ENCODE measurements around the gene NKAIN4. TPM values are rescaled to one million over a fixed set of nuclear protein-coding genes. Genes with fewer than 3 reads are reported as not detected.

The NKAIN4 gene
- total and polyA plus RNA-seq, 2 donors from 2014 or later = 29.7 to 107 TPM

- no peak for DNase-seq
- Histone ChIP-seq H3K4me1 (ENCODE audit: control insufficient read depth in 2 of 3, insufficient read depth in 2 of 3, low read depth in 1 of 3, low read length in 3 of 3) (no peaks in the 10 kb centered on the region), H3K36me3 (ENCODE audit: control insufficient read depth in 2 of 3, insufficient read depth in 3 of 3, low read length in 3 of 3) (peaks cover 0 to 10% (median 7%) of the 10 kb centered on the region in 3 donors), H3K9me3 (ENCODE audit: control insufficient read depth in 2 of 3, insufficient read depth in 1 of 3, low read length in 3 of 3) (no peaks in the 10 kb centered on the region), H3K27ac (ENCODE audit: low read depth in 2 of 2, low read length in 2 of 2) (no peak overlapping the region), H3K4me3 (ENCODE audit: low read length in 3 of 3) (no peak overlapping the region), H3K9ac (ENCODE audit: low read length in 3 of 3) (no peak overlapping the region), H3K27me3 (ENCODE audit: control insufficient read depth, insufficient read depth, low read length) (no peaks in the 10 kb centered on the region)
- intact Hi-C loops (cut with DNase I) = no loop called here
- no peak for TF ChIP-seq CTCF (IDR thresholded peaks at IDR 0.05; ENCODE audit: borderline replicate concordance, extremely low read depth, insufficient read depth)
- no peak for FAIRE-seq
Observed at GRCh38 chr20:63281742-63282665, 27.7 kb upstream of the NKAIN4 start.

GRCh38 chr20:63280929-63281545, 26.8 kb upstream of the NKAIN4 start:
- Histone ChIP-seq H3K9ac (ENCODE audit: low read length in 3 of 3) (no peak overlapping the region), H3K4me3 (ENCODE audit: low read length in 3 of 3) (no peak overlapping the region), H3K27ac (ENCODE audit: low read depth in 2 of 2, low read length in 2 of 2) (no peak overlapping the region), H3K27me3 (ENCODE audit: control insufficient read depth, insufficient read depth, low read length) (no peaks in the 10 kb centered on the region), H3K4me1 (ENCODE audit: control insufficient read depth in 2 of 3, insufficient read depth in 2 of 3, low read depth in 1 of 3, low read length in 3 of 3) (no peaks in the 10 kb centered on the region), H3K9me3 (ENCODE audit: control insufficient read depth in 2 of 3, insufficient read depth in 1 of 3, low read length in 3 of 3) (no peaks in the 10 kb centered on the region), H3K36me3 (ENCODE audit: control insufficient read depth in 2 of 3, insufficient read depth in 3 of 3, low read length in 3 of 3) (peaks cover 0 to 13% (median 10%) of the 10 kb centered on the region in 3 donors)
- no peak for TF ChIP-seq CTCF (IDR thresholded peaks at IDR 0.05; ENCODE audit: borderline replicate concordance, extremely low read depth, insufficient read depth)
- intact Hi-C loops (cut with DNase I) = no loop called here
- DNase-seq (no peak), FAIRE-seq (no peak)

GRCh38 chr20:63280371-63280770, 26.1 kb upstream of the NKAIN4 start:
- DNase-seq (no peak), FAIRE-seq (no peak)
- no peaks in the 10 kb centered on the region for H3K27me3 ChIP-seq (ENCODE audit: control insufficient read depth, insufficient read depth, low read length)
- no peak overlapping the region for H3K4me3 ChIP-seq (ENCODE audit: low read length in 3 of 3)
- no peaks in the 10 kb centered on the region for H3K9me3 ChIP-seq (ENCODE audit: control insufficient read depth in 2 of 3, insufficient read depth in 1 of 3, low read length in 3 of 3)
- no peak for TF ChIP-seq CTCF (IDR thresholded peaks at IDR 0.05; ENCODE audit: borderline replicate concordance, extremely low read depth, insufficient read depth)
- H3K27ac ChIP-seq (ENCODE audit: low read depth in 2 of 2, low read length in 2 of 2) = no peak overlapping the region
- intact Hi-C loops (cut with DNase I) = no loop called here
- H3K36me3 ChIP-seq (ENCODE audit: control insufficient read depth in 2 of 3, insufficient read depth in 3 of 3, low read length in 3 of 3) = peaks cover 0 to 13% (median 10%) of the 10 kb centered on the region in 3 donors
- no peaks in the 10 kb centered on the region for H3K4me1 ChIP-seq (ENCODE audit: control insufficient read depth in 2 of 3, insufficient read depth in 2 of 3, low read depth in 1 of 3, low read length in 3 of 3)
- no peak overlapping the region for H3K9ac ChIP-seq (ENCODE audit: low read length in 3 of 3)

Measured in kidney (tissue), 14 donors.